SH-SY5Y (cell line): ENCODE measurements around the gene CTSD.
A peak's percentile ranks its signal among the peaks of the same experiment; 100 is the strongest.

Experiments used
- GATA2 ChIP-seq: IDR thresholded peaks from 2 replicates; pipeline ENCODE4 v1.6.1; 2011; ENCODE audit warnings: mild to moderate bottlenecking, low read depth, low read length
- GATA3 ChIP-seq: IDR thresholded peaks from 2 replicates; pipeline ENCODE4 v1.6.1; 2011; ENCODE audit warnings: low read depth, mild to moderate bottlenecking, low read length, moderate library complexity

The CTSD gene

DNA sequence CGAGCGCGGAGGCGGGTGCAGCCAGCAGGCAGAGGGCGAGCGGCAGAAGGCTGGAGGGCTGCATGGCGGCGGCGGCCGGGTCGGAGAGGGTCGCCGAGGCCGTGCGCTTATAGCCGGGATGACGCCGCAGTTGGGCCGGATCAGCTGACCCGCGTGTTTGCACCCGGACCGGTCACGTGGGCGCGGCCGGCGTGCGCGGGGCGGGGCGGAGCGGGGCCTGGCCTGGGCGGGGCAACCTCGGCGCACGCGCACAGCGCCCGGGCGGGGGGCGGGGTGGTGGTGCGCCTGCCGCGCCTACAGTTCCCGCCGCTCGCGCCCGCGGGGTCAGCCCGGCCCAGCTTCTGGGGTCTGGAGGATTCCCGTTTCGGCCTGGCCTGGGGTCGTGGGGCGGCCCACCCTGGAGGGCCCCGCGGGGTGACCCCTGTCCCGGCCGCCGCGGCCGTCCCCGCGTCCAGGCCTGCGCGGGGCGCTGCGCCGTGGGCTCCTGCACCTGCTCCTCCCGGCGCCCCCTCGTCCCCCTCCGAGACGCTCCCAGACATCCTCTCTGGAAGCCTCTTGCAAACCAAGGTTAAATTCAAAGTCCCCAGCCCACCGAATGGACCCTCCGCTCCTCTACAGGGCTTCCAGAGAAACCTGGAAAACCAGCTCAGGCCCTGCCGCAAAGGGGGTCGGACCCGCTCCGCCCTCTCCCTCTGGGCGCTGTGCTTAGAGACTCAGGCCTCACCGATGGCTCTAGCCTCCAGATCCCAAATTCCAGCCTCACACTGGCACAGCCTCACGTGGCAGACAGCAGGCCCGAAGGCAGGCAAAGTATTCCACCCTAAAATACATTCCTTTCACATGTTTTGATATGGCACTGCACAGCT, at the start of gene CTSD:
Gene CTSD (minus strand): TSS at position 132 of the 866 bp plus-strand sequence. CDS start 68 bp downstream, at position 64.
- TF ChIP-seq GATA3, result no peak
- no peak for TF ChIP-seq GATA2

DNA sequence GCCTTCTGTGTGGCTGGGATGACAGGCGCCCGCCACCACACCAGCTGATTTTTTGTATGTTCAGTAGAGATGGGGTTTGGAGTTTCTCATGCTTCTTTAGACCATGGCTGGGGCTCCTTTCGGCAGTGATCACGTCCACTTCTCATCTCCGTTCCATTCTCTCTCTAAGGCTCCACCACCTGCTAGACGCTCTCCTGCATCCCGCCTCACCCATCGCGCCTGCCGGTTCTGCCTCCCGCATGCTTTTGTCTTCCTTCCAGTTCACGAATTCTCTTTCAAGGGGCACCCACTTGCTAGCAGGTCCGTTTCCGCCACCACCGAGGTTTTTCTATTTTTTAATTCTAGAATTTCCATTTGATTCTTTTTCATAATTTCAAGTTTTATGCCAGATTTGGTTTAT, 49.1 kb upstream of the CTSD start:
- no peak for TF ChIP-seq GATA2
- TF ChIP-seq GATA3, result no peak

DNA sequence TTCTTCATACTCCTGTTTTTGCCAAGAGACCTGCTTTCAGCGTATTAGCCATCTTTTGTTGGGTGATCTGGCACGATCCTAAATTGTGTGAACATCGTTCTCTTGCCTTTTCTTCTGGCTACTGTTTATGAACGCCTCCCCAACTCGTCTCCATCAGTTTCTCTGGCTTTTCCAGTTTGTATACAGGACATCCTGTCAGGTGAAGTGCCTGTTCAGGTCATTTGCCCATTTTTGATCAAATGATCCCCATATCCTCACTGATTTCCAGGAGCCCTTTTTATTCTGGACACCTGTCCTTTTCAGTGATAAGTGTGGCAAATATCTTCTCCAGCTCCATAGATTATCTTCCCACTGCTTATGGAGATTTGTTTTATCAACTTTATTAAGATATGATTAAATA, 48.5 kb upstream of the CTSD start:
- no peak for TF ChIP-seq GATA3
- TF ChIP-seq GATA2, result no peak

DNA sequence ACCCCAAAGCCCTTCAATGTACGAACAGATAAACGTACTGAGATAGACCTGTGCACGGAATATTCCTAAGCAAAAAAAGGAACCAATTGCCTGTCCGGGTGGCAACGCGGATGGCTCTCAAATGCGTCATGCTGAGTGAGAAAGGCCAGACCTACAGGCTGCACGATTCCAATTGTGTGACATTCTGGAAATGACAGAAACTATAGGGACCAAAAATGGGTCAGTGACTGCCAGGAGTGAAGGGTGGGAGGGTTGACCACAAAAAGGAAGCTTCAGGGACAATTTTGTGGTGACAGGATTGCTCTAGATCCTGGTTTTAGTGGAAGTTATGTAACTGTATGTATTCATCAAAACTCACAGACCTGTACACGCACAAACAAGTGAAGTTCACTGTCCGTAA, 47.0 kb upstream of the CTSD start:
- TF ChIP-seq GATA3 (no peak), GATA2 (no peak)

DNA sequence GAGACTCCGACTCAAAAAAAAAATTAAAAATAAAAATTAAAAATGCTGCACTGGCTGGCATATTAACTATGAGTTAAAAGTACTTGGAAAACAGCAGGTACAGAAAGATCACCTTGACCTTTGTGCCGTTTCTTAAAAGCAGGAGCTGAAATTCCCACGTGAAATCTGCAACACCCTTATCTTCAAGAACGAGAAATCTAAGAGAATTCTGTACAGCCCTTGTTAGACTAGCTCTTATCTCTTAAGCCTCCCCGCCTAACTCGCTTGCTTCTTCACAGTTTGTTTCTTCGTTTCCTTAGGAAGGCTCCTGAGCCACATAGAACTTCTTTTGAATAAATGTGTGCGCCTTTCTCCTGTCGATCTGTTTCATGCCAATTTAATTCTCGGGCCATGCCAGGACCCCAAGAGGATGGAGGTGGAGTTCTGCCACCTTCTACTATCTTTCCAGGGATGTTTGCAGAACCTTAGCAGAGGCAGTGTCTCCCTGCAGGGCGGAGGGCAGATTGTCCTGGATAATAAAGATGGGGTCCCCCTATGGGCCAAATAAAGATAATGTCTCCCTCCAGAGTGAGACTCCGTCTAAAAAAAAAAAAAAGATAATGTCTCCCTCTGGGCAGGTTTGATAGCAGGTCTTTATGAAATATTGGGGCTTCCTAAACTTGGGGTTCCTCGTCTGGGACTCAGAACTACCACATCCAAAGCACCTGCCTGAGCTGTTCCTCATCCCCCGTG, 43.7 kb upstream of the CTSD start:
- TF ChIP-seq GATA2 (no peak), GATA3 (no peak)

DNA sequence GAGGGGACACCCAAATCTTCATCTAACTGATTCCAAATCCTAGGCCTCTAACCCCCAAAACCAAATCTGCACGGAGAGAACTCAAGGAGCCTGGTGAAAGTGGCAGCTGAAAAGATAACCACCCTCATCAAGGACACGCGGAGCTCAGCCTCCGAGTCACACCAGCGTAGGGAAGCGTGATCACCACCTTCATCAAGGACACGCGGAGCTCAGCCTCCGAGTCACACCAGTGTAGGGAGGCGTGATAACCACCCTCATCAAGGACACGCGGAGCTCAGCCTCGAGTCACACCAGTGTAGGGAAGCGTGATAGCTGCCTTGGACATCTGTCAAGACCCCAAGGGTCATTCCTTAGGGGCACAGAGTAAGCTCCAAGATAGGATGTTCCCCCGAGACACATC, 41.8 kb upstream of the CTSD start:
- TF ChIP-seq GATA2, result no peak
- no peak for TF ChIP-seq GATA3

DNA sequence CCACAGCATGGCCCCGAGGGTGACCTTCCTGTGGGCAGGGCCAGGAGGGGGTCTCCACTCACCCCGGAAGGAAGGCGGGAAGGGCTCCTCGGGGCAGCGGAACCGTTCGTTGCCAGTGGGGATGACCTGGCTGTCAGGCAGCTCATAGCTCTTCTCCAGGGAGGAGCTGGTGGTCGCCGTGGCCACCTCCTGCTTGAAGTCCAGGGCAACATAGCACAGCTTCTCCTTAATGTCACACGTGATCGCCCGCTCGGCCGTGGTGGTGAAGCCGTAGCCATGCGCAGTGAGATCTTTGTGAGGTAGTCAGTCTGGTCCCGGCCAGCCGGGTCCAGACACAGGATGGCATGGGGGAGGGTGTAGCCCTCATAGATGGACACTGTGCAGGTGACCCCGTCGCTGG, 39.5 kb upstream of the CTSD start:
- TF ChIP-seq GATA2, result no peak
- no peak for TF ChIP-seq GATA3

DNA sequence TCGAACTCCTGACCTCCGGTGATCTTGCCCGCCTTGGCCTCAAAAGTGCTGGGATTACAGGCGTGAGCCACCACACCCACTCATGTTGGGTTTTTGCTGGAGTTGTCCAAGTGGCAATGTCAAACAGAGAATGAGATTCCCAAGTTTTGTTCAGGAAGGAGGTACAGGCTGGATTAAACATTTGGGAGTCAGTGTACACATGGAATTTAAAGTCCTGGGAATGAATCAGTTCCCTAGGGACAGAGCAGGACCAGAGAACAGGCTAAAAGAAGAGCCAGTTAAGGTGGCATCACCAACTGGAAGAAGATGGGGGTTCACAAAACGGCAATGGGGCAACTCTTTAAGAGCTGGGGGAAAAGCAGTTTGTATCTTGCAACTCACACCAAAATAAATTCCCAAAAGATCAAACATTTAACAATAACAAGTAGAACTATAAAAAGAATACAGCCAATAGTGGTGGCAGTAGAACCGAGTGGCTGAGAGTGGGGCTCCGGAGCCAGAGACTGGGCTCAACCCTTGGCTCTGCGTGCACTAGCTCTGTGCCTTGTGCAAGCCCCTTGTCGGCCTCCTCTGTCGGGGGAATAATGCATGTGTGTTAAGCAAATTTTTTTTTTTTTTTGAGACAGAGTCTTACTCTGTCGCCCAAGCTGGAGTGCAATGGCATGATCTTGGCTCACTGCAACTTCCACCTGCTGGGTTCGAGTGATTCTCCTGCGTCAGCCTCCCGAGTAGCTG, 33.8 kb upstream of the CTSD start:
- TF ChIP-seq GATA2 (no peak), GATA3 (no peak)

DNA sequence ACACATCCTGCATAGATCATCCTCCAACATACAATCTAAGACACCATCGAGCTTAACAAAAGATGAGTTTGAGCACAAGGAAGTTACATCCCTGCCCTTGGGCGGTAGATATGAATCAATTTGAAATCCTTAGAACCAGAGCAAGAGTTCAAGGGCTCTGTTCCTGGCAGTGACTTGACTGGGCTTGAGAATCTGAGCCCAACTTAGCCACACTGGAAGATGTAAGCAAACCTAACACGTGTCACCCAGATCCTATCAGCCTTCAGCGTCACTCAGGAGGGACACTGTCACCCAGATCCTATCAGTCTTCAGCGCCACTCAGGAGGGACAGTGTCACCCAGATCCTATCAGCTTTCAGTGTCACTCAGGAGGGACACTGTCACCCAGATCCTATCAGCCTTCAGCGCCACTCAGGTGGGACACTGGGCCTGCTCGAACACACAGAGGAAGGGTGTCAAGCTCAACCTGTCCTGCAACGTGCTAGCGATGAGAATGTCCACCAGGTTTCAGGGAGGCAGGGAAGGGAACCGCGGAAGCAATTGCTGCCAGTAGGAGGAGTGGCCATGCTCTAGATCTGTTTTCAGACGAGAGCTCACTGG, 32.8 kb upstream of the CTSD start:
- peak; percentile 54; the same call in 1 of the 2 replicates for TF ChIP-seq GATA2
- TF ChIP-seq GATA3, result no peak

DNA sequence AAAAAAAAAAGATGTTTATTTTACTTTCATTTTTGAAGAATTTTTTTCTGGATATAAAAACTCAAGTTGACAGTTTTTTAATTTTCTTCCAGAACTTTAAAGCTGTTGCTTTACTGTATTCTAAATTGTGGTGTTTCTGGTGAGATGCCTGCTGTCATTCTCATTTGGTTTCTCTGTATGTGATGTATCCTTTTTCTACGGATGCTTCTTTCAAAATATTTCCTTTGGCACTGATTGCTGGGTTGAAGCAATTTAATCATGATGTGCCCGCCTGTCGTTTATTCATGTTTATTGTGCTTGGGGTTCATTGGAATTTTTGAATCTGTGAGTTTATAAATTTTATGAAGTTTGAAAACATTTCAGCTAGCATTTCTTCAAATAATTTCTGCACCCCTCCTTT, 29.4 kb upstream of the CTSD start:
- TF ChIP-seq GATA2 (no peak), GATA3 (no peak)

DNA sequence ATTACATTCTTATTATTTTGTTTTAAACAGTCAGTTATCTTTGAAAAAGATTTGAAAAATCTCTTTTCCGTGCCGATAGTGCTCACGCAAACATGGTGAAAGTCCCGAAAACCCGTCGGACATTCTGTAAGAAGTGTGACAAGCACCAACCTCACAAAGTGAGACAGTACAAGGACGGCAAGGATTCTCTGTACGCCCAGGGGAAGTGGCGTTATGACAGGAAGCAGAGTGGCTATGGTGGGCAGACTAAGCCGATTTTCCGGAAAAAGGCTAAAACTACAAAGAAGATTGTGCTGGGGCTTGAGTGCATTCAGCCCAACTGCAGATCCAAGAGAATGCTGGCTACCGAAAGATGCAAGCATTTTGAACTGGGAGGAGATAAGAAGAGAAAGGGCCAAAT, 28.7 kb upstream of the CTSD start:
- TF ChIP-seq GATA2, result no peak
- TF ChIP-seq GATA3, result no peak

DNA sequence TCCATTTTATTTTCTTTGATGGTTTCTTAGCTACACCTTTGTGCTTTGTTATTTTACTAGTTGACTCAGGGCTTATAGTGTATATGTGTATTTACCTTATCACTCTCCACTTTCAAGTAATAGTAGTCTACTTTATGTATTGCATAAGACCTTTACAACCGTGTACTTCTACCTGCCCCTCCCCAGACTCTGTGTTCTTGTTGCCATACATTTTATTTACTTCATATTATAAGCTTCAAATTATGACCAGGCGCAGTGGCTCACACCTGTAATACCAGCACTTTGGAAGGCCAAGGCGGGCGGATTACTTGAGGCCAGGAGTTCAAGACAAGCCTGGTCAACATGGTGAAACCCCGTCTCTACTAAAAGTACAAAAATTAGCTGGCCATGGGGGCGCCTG, 28.2 kb upstream of the CTSD start:
- TF ChIP-seq GATA2 (no peak), GATA3 (no peak)

DNA sequence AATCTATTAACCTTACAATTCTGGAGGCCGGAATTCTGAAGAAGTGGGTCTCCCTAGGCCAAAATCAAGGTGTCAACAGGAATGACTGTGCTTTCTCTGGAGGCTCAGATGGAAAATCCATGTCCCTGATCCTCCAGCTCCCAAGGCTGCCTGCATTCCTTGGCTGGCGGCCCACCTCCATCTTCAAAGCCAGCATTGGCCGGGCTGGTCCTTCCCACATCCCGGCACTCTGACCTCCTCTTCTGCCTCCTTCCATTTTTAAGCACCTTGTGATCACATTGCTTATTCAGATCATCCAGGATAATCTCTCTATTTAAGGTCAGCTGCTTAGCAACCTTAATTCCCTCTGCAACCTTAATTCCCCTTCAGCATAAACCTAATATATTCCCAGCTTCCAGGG, 22.7 kb upstream of the CTSD start:
- TF ChIP-seq GATA3, result no peak
- no peak for TF ChIP-seq GATA2

DNA sequence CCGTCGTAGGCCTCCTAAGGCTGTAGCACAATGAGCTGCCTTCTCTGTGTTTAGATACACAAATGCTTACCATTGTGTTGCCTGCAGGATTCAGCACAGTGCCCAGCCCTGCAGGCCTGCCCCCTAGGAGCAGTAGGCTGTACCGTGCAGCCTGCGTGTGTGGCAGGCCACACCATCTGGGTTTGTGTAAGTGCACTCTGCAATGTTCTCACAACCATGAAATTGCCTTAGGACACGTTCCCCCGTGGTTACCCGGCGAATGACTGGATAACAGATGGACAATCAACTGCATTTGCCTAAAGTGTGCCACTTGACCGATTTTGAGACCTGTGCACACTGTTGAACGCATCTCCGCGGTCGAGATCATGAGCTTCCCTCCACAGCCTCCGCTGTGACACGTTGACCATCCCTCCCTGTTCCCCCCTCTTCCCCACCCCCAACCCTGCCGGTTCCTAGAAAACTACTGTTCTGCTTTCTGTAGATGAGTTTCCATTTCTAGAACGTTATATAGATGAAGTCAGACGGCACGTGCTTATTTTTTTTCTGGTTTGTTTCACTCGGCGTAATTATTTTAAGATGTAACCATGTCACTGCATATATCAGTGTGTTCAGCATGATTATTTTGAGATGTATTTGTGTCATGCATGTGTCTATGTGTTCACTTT, 22.2 kb upstream of the CTSD start:
- TF ChIP-seq GATA2, result no peak
- no peak for TF ChIP-seq GATA3
